HepG2 (cell line): ENCODE data around the gene ZNFX1. TPM values are rescaled to one million over a fixed set of nuclear protein-coding genes. Genes with fewer than 3 reads are reported as not detected.

Experiments
- BCL6 ChIP-seq: IDR thresholded peaks from 2 replicates; pipeline ENCODE4 v1.6.1; 2016; ENCODE audit warnings: missing genetic modification reagents, missing compliant biosample characterization
- CREB1 ChIP-seq, 2 experiments: fragments of 450-650 bp in 1 of 2; IDR thresholded peaks; 2 replicates each; pipeline ENCODE4 v1.6.1; 2016 to 2017; ENCODE audit warnings: control low read depth in 1 of 2, mild to moderate bottlenecking in 1 of 2, missing compliant biosample characterization in 1 of 2, missing genetic modification characterization in 1 of 2
- ETV6 ChIP-seq: sonication (generic); formaldehyde crosslinking; conservative IDR thresholded peaks from 2 replicates; pipeline ENCODE4 v1.4.0; 2020; ENCODE audit warnings: missing genetic modification reagents
- HHEX ChIP-seq: IDR thresholded peaks from 2 replicates; pipeline ENCODE4 v1.6.1; 2016; ENCODE audit warnings: control low read depth
- HIVEP1 ChIP-seq: sonication (generic); formaldehyde crosslinking; IDR thresholded peaks from 2 replicates; pipeline ENCODE4 v1.4.0; 2020; ENCODE audit warnings: mild to moderate bottlenecking, missing genetic modification reagents
- KAT2B ChIP-seq: fragments of 150-350 bp; IDR thresholded peaks from 2 replicates; pipeline ENCODE4 v1.6.1; 2014; ENCODE audit warnings: low read depth, low read length, borderline replicate concordance
- KDM2A ChIP-seq: sonication (generic); formaldehyde crosslinking; IDR thresholded peaks from 2 replicates; pipeline ENCODE4 v1.4.0; 2020; ENCODE audit warnings: low read depth, missing genetic modification reagents, borderline replicate concordance
- KLF6 ChIP-seq: IDR thresholded peaks from 2 replicates; pipeline ENCODE4 v1.8.0; 2016; ENCODE audit warnings: missing biosample characterization, missing genetic modification reagents
- NCOA2 ChIP-seq: sonication (generic); formaldehyde crosslinking; IDR thresholded peaks from 2 replicates; pipeline ENCODE4 v1.8.0; 2022; ENCODE audit warnings: inconsistent platforms
- NR0B2 ChIP-seq: sonication (generic); formaldehyde crosslinking; IDR thresholded peaks from 2 replicates; pipeline ENCODE4 v1.4.0; 2020; ENCODE audit warnings: mild to moderate bottlenecking, missing genetic modification reagents
- PAX8 ChIP-seq: sonication (generic); formaldehyde crosslinking; IDR thresholded peaks from 2 replicates; pipeline ENCODE4 v1.8.0; 2022; ENCODE audit warnings: mild to moderate bottlenecking, missing genetic modification reagents, borderline replicate concordance
- PBX2 ChIP-seq: IDR thresholded peaks from 2 replicates; pipeline ENCODE4 v1.6.1; 2016; ENCODE audit warnings: control low read depth
- PHF21A ChIP-seq: sonication (generic); formaldehyde crosslinking; IDR thresholded peaks from 2 replicates; pipeline ENCODE4 v1.5.0; 2020; ENCODE audit warnings: mild to moderate bottlenecking, missing genetic modification reagents
- SNRNP70 ChIP-seq: fragments of 200-400 bp; formaldehyde crosslinking; IDR thresholded peaks from 2 replicates; pipeline ENCODE4 v1.6.1; 2017; ENCODE audit warnings: mild to moderate bottlenecking, low read depth, low read length, moderate library complexity
- SPEN ChIP-seq: sonication (generic); formaldehyde crosslinking; IDR thresholded peaks from 2 replicates; pipeline ENCODE4 v1.5.1; 2020; ENCODE audit warnings: low read depth, mild to moderate bottlenecking, missing genetic modification reagents
- SSRP1 ChIP-seq: IDR thresholded peaks from 2 replicates; pipeline ENCODE4 v1.6.1; 2016; ENCODE audit warnings: control low read depth
- ZNF207 ChIP-seq: fragments of 450-650 bp; IDR thresholded peaks from 2 replicates; pipeline ENCODE4 v1.6.1; 2016; ENCODE audit warnings: antibody characterized with exemption, borderline replicate concordance
- ZNF225 ChIP-seq: sonication (generic); formaldehyde crosslinking; IDR thresholded peaks from 2 replicates; pipeline ENCODE4 v1.4.0; 2020; ENCODE audit warnings: mild to moderate bottlenecking, missing genetic modification reagents
- ZNF337 ChIP-seq: sonication (generic); formaldehyde crosslinking; IDR thresholded peaks from 2 replicates; pipeline ENCODE4 v1.5.1; 2020; ENCODE audit warnings: missing genetic modification reagents, low read depth, mild to moderate bottlenecking, borderline replicate concordance
- ZNF512 ChIP-seq: sonication (generic); formaldehyde crosslinking; IDR thresholded peaks from 2 replicates; pipeline ENCODE4 v1.4.0; 2020; ENCODE audit warnings: mild to moderate bottlenecking, missing genetic modification reagents
- ZNF552 ChIP-seq: sonication (generic); formaldehyde crosslinking; IDR thresholded peaks from 2 replicates; pipeline ENCODE4 v1.9.0; 2022; ENCODE audit warnings: missing genetic modification reagents, mild to moderate bottlenecking, borderline replicate concordance
- ZNF576 ChIP-seq: sonication (generic); formaldehyde crosslinking; IDR thresholded peaks from 2 replicates; pipeline ENCODE4 v1.4.0; 2020; ENCODE audit warnings: mild to moderate bottlenecking, missing genetic modification reagents
- ZNF614 ChIP-seq: IDR thresholded peaks from 2 replicates; pipeline ENCODE4 v1.6.1; 2018; ENCODE audit warnings: missing biosample characterization, missing genetic modification reagents, inconsistent platforms, borderline replicate concordance
- ZNF660 ChIP-seq: sonication (generic); formaldehyde crosslinking; IDR thresholded peaks from 2 replicates; pipeline ENCODE4 v1.5.1; 2020; ENCODE audit warnings: mild to moderate bottlenecking, low read depth, missing genetic modification reagents, borderline replicate concordance
- polyA plus RNA-seq, 8 experiments: library from polyadenylated mRNA; depleted of rRNA in 3 of 8; stranded (reverse) in 7 of 8; unstranded in 1 of 8; fragments of >200 nt; fragmentation: Illumina TruSeq in 4 of 8; extraction: Trizol in 4 of 8; gene quantifications; 2 replicates each; pipeline versions ENCODE4 v1.2.1 to v1.2.3, GENCODE V29; 2011 to 2016; ENCODE audit warnings: low read depth in 4 of 8, missing spikeins in 1 of 8, mixed read lengths in 1 of 8; ENCODE audit not compliant: insufficient read depth in 1 of 8
- total RNA-seq, 5 experiments: library from RNA; depleted of rRNA; stranded (reverse); fragments of >200 nt; fragmentation: Illumina TruSeq; extraction: Trizol; gene quantifications; 2 replicates each; pipeline ENCODE4 v1.2.3, GENCODE V29; 2016; ENCODE audit warnings: low read depth in 1 of 5
- TF ChIP-seq, protein P1 (sequence below): sonication (generic); formaldehyde crosslinking; IDR thresholded peaks from 2 replicates; pipeline ENCODE4 v1.4.0; 2020; ENCODE audit warnings: mild to moderate bottlenecking, low read depth, missing genetic modification reagents

ZNFX1 gene
- total and polyA plus RNA-seq, 2 of the 13 experiments (the other 11 are each of a cell fraction or from before 2014, with no cell fraction given): 2.9 to 11.1 TPM

- TF ChIP-seq SPEN (CRISPR knock-in tag): peak; percentile 98
- TF ChIP-seq PAX8 (CRISPR knock-in tag): peak; percentile 99; the same call in 1 of the 2 replicates
- peak; percentile 87 for TF ChIP-seq ETV6 (CRISPR knock-in tag)
- TF ChIP-seq, protein P1, sequence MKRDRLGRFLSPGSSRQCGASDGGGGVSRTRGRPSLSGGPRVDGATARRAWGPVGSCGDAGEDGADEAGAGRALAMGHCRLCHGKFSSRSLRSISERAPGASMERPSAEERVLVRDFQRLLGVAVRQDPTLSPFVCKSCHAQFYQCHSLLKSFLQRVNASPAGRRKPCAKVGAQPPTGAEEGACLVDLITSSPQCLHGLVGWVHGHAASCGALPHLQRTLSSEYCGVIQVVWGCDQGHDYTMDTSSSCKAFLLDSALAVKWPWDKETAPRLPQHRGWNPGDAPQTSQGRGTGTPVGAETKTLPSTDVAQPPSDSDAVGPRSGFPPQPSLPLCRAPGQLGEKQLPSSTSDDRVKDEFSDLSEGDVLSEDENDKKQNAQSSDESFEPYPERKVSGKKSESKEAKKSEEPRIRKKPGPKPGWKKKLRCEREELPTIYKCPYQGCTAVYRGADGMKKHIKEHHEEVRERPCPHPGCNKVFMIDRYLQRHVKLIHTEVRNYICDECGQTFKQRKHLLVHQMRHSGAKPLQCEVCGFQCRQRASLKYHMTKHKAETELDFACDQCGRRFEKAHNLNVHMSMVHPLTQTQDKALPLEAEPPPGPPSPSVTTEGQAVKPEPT: peak; percentile 90; the same call in 1 of the 2 replicates
- peak; percentile 73 for TF ChIP-seq ZNF614 (CRISPR knock-in tag)
- TF ChIP-seq NCOA2 (CRISPR knock-in tag): peak; percentile 83
- no peak for TF ChIP-seq KAT2B
- TF ChIP-seq ZNF207: no peak
- TF ChIP-seq ZNF576 (CRISPR knock-in tag): peak; percentile 82; the same call in 1 of the 2 replicates
- peak; percentile 66; the same call in 1 of the 2 replicates for TF ChIP-seq ZNF552 (CRISPR knock-in tag)
- peak; percentile 13; the same call in 1 of the 2 replicates for TF ChIP-seq ZNF337
- TF ChIP-seq SNRNP70: no peak
- TF ChIP-seq KDM2A: peak; percentile 93
- TF ChIP-seq ZNF225 (CRISPR knock-in tag): peak; percentile 70
- TF ChIP-seq NR0B2 (CRISPR knock-in tag): peak; percentile 80
- peak; percentile 62 for TF ChIP-seq BCL6
- peak; percentile 79 for TF ChIP-seq CREB1 (IDR thresholded peaks at IDR 0.05)
- TF ChIP-seq CREB1 (CRISPR knock-in tag; IDR thresholded peaks at IDR 0.05): peak; percentile 77
- TF ChIP-seq ZNF512 (CRISPR knock-in tag): no peak
- no peak; the same call in 1 of the 2 replicates for TF ChIP-seq PBX2 (CRISPR knock-in tag)
- TF ChIP-seq ZNF660 (CRISPR knock-in tag): no peak; the same call in 1 of the 2 replicates
- TF ChIP-seq PHF21A (CRISPR knock-in tag): peak; percentile 80
- peak; percentile 81 for TF ChIP-seq HIVEP1
- peak; percentile 85; the same call in 1 of the 2 replicates for TF ChIP-seq SSRP1 (CRISPR knock-in tag)
- TF ChIP-seq HHEX (CRISPR knock-in tag): peak; percentile 63
- TF ChIP-seq KLF6: peak; percentile 100
These were observed at the start of gene ZNFX1 (continued) for GRCh38 chr20:49278036-49278817.
